Measurements from ENCODE around the gene TIMD4.
"Not testable (repeated sequence)": the region's sequence is repeated elsewhere in the genome, so short reads cannot be mapped to it uniquely, and the experiment has no call there.

Gene TIMD4

GRCh38 chr5:156934450-156935211 is 28.4 kb downstream of the TIMD4 start:
- TF ChIP-seq, protein P1, sequence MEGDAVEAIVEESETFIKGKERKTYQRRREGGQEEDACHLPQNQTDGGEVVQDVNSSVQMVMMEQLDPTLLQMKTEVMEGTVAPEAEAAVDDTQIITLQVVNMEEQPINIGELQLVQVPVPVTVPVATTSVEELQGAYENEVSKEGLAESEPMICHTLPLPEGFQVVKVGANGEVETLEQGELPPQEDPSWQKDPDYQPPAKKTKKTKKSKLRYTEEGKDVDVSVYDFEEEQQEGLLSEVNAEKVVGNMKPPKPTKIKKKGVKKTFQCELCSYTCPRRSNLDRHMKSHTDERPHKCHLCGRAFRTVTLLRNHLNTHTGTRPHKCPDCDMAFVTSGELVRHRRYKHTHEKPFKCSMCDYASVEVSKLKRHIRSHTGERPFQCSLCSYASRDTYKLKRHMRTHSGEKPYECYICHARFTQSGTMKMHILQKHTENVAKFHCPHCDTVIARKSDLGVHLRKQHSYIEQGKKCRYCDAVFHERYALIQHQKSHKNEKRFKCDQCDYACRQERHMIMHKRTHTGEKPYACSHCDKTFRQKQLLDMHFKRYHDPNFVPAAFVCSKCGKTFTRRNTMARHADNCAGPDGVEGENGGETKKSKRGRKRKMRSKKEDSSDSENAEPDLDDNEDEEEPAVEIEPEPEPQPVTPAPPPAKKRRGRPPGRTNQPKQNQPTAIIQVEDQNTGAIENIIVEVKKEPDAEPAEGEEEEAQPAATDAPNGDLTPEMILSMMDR (IDR thresholded peaks at IDR 0.05; ENCODE audit: low read depth, low read length, missing control alignments), result peak; percentile 30
- in situ Hi-C loops (cut with HindIII; ENCODE audit: low pct_ligation_motif_present, low sequenced_read_pairs), result no loop called here
- Histone ChIP-seq H3K27ac (no peak overlapping the region), H3K36me3 (replicated peaks) (no peaks in the 10 kb centered on the region), H3K27me3 (replicated peaks) (no peaks in the 10 kb centered on the region), H3K4me3 (ENCODE audit: low read depth, low read length) (no peak overlapping the region)
- DNase-seq, result no peak

DNA sequence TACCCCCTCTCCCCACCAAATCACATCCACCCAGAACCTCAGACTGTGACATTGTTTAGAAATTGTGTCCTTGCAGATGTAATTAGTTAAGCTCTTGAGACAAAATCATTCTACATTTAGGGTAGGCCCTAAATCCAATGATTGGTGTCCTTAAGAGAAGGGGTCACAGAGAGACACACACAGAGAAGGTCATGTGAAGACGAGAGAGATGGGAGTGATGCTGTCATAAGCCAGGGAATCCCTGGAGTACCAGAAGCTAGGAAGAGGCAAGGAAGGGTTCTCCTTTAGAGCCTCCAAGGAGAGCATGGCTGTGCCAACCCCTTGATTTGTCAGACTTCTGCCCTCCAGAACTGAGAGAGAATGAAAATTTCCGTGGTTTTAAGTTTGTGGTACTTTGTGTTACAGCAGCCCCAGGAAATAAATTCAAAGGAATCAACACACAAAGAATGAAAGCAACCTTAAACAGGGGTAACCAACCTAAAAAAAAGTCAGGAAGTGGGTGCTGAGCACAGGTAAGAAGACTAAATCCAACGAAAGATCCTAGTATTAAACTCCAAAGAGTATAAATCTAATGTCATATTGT is 33.6 kb downstream of the TIMD4 start:
- Histone ChIP-seq H3K27me3 (replicated peaks) (no peaks in the 10 kb centered on the region), H3K27ac (no peak overlapping the region), H3K4me3 (ENCODE audit: low read depth, low read length) (no peak overlapping the region), H3K36me3 (replicated peaks) (no peaks in the 10 kb centered on the region)
- in situ Hi-C loops (cut with HindIII; ENCODE audit: low pct_ligation_motif_present, low sequenced_read_pairs), result no loop called here
- no peak for DNase-seq
- TF ChIP-seq, protein P1 (IDR thresholded peaks at IDR 0.05; ENCODE audit: low read depth, low read length, missing control alignments), result no peak

DNA sequence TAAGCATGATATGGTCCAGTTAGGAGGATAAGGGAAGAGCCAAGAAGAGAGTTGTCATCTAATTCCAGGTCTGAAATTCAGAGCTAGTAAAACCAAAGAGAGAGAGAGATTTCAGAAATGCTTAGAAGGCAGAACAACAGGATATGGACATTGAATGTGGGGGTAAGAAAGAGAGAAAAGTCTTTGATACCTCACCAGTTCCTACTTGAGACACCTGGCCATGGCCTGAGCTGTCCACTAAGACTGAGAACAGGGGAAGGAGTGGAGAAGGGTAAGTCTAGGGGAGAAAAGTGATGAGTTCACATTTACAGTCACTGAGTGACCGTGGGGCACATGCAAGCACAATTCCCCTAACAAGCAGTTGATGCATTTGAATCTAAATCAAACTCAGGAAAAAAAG is 35.5 kb downstream of the TIMD4 start:
- no peaks in the 10 kb centered on the region for H3K27me3 ChIP-seq (replicated peaks)
- TF ChIP-seq, protein P1 (IDR thresholded peaks at IDR 0.05; ENCODE audit: low read depth, low read length, missing control alignments), result no peak
- in situ Hi-C loops (cut with HindIII; ENCODE audit: low pct_ligation_motif_present, low sequenced_read_pairs), result no loop called here
- H3K36me3 ChIP-seq (replicated peaks), result no peaks in the 10 kb centered on the region
- no peak overlapping the region for H3K4me3 ChIP-seq (ENCODE audit: low read depth, low read length)
- no peak for DNase-seq
- no peak overlapping the region for H3K27ac ChIP-seq

DNA sequence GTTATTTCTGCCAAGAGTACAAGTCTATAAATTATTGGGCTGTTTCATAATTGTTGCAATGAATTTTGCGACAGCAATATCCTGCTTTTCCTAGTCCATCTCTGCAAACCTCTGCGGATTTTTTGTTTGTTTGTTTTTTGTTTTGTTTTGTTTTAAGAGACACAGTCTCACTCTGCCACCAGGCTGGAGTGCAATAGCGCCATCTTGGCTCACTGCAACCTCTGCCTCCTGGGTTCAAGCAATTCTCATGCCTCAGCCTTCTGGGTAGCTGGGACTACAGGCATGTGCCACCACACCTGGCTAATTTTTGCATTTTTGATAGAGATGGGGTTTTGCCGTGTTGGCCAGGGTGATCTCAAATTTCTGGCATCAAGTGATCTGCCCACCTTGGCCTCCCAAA is 37.3 kb downstream of the TIMD4 start:
- H3K27ac ChIP-seq; H3K36me3 ChIP-seq (replicated peaks); DNase-seq; in situ Hi-C loops (cut with HindIII; ENCODE audit: low pct_ligation_motif_present, low sequenced_read_pairs); H3K4me3 ChIP-seq (ENCODE audit: low read depth, low read length); H3K27me3 ChIP-seq (replicated peaks): not testable (repeated sequence)

- DNase-seq, result no peak
- Histone ChIP-seq H3K27ac (no peak overlapping the region), H3K4me3 (ENCODE audit: low read depth, low read length) (no peak overlapping the region), H3K27me3 (replicated peaks) (no peaks in the 10 kb centered on the region), H3K36me3 (replicated peaks) (no peaks in the 10 kb centered on the region)
- in situ Hi-C loops (cut with HindIII; ENCODE audit: low pct_ligation_motif_present, low sequenced_read_pairs), result no loop called here
- TF ChIP-seq, protein P1 (IDR thresholded peaks at IDR 0.05; ENCODE audit: low read depth, low read length, missing control alignments), result no peak
Measured at GRCh38 chr5:156922207-156922792, 40.7 kb downstream of the TIMD4 start.

GRCh38 chr5:156920861-156921431 is 42.1 kb downstream of the TIMD4 start:
- H3K27me3 ChIP-seq (replicated peaks), result no peaks in the 10 kb centered on the region

More at GRCh38 chr5:156920861-156921431, 42.1 kb downstream of the TIMD4 start:
- in situ Hi-C loops (cut with HindIII; ENCODE audit: low pct_ligation_motif_present, low sequenced_read_pairs), result no loop called here
- TF ChIP-seq, protein P1 (IDR thresholded peaks at IDR 0.05; ENCODE audit: low read depth, low read length, missing control alignments), result no peak
- no peak overlapping the region for H3K4me3 ChIP-seq (ENCODE audit: low read depth, low read length)
- no peak for DNase-seq
- H3K27ac ChIP-seq, result no peak overlapping the region
- H3K36me3 ChIP-seq (replicated peaks), result no peaks in the 10 kb centered on the region

Measured in brain microvascular endothelial cell (primary cell).